WTC11 (cell line): ENCODE data around the gene CRACR2A. TPM values are rescaled to one million over a fixed set of nuclear protein-coding genes. Genes with fewer than 3 reads are reported as not detected.

ENCODE experiments used
- ATAC-seq: fragments of 200-7000 bp; cut with Tn5 transposase; 2 replicates; pipeline ENCODE4 v1.10.0; 2021; ENCODE audit warnings: mild to moderate bottlenecking, moderate library complexity
- CTCF ChIA-PET: fragments of 300-600 bp; sonication (Branson Sonifier 250); formaldehyde crosslinking; loops from one replicate; lab custom pipeline; 2021; ENCODE audit warnings: antibody characterized with exemption; lab: Charles Lee
- POLR2A ChIA-PET: fragments of 350-600 bp; sonication (Branson Sonifier 250); formaldehyde crosslinking; loops from one replicate; lab custom pipeline; 2021; ENCODE audit warnings: antibody characterized with exemption; lab: Charles Lee
- DNase-seq: peaks from one replicate; pipeline ENCODE4 v3.0.0; 2021; ENCODE audit warnings: low spot score
- H3K27ac Mint-ChIP-seq: 2 replicates; pipeline ENCODE4 v1.8.0; 2021; ENCODE audit warnings: mixed read lengths
- H3K27me3 Mint-ChIP-seq: 2 replicates; pipeline ENCODE4 v1.8.0; 2021; ENCODE audit warnings: low read depth, mild to moderate bottlenecking, moderate library complexity, mixed read lengths
- H3K36me3 Mint-ChIP-seq: 2 replicates; pipeline ENCODE4 v1.8.0; 2021; ENCODE audit warnings: mixed read lengths
- H3K4me1 Mint-ChIP-seq: 2 replicates; pipeline ENCODE4 v1.8.0; 2022; ENCODE audit warnings: mixed read lengths
- H3K4me3 Mint-ChIP-seq: 2 replicates; pipeline ENCODE4 v1.8.0; 2021; ENCODE audit warnings: mild to moderate bottlenecking, moderate library complexity, mixed read lengths
- H3K9me3 Mint-ChIP-seq: 2 replicates; pipeline ENCODE4 v1.8.0; 2021; ENCODE audit warnings: mixed read lengths
- CBFB ChIP-seq: sonication (generic); formaldehyde crosslinking; IDR thresholded peaks from 2 replicates; pipeline ENCODE4 v1.8.1; 2022; ENCODE audit warnings: mild to moderate bottlenecking, low read depth, missing genetic modification reagents
- CREB1 ChIP-seq: sonication (generic); formaldehyde crosslinking; IDR thresholded peaks from 2 replicates; pipeline ENCODE4 v1.8.0; 2023; ENCODE audit warnings: mild to moderate bottlenecking, missing genetic modification reagents
- EMX1 ChIP-seq: fragments of 250-450 bp; sonication (Bioruptor Pico); IDR thresholded peaks from 2 replicates; pipeline ENCODE4 v1.8.0; 2021; ENCODE audit warnings: mild to moderate bottlenecking
- GRHL2 ChIP-seq: fragments of 250-450 bp; sonication (Bioruptor Pico); IDR thresholded peaks from 2 replicates; pipeline ENCODE4 v1.8.0; 2022; ENCODE audit warnings: mild to moderate bottlenecking, moderate library complexity; ENCODE audit not compliant: insufficient replicate concordance, severe bottlenecking
- HMGA2 ChIP-seq: fragments of 250-450 bp; sonication (Bioruptor Pico); IDR thresholded peaks from 2 replicates; pipeline ENCODE4 v1.4.0; 2021; ENCODE audit warnings: mild to moderate bottlenecking, moderate library complexity
- JUN ChIP-seq: sonication (generic); formaldehyde crosslinking; IDR thresholded peaks from 2 replicates; pipeline ENCODE4 v1.8.0; 2023; ENCODE audit warnings: mild to moderate bottlenecking, missing genetic modification reagents
- NR2C2 ChIP-seq: sonication (generic); formaldehyde crosslinking; IDR thresholded peaks from 2 replicates; pipeline ENCODE4 v1.8.0; 2022; ENCODE audit warnings: mild to moderate bottlenecking, missing genetic modification reagents
- OVOL2 ChIP-seq: fragments of 250-450 bp; sonication (Bioruptor Pico); IDR thresholded peaks from 2 replicates; pipeline ENCODE4 v1.9.0; 2021; ENCODE audit warnings: mild to moderate bottlenecking, borderline replicate concordance
- SP1 ChIP-seq: sonication (generic); formaldehyde crosslinking; conservative IDR thresholded peaks from 2 replicates; pipeline ENCODE4 v1.8.1; 2022; ENCODE audit warnings: missing genetic modification reagents
- TCF7 ChIP-seq: sonication (generic); formaldehyde crosslinking; IDR thresholded peaks from 2 replicates; pipeline ENCODE4 v1.8.0; 2022; ENCODE audit warnings: mild to moderate bottlenecking, low read depth, missing genetic modification reagents, moderate library complexity
- ZBTB21 ChIP-seq: sonication (generic); formaldehyde crosslinking; IDR thresholded peaks from 2 replicates; pipeline ENCODE4 v1.8.1; 2023; ENCODE audit warnings: mild to moderate bottlenecking, missing genetic modification reagents, borderline replicate concordance
- ZNF263 ChIP-seq: sonication (generic); formaldehyde crosslinking; IDR thresholded peaks from 2 replicates; pipeline ENCODE4 v1.8.1; 2022; ENCODE audit warnings: low read depth, mild to moderate bottlenecking, moderate library complexity, missing genetic modification reagents
- ZNF423 ChIP-seq: fragments of 250-450 bp; sonication (Bioruptor Pico); IDR thresholded peaks from 2 replicates; pipeline ENCODE4 v2.1.2; 2022; ENCODE audit warnings: mild to moderate bottlenecking, moderate library complexity
- total RNA-seq: library from RNA; stranded (reverse); gene quantifications from 3 replicates; pipeline ENCODE4 v1.2.3, GENCODE V29; 2021
- TF ChIP-seq, protein P1 (sequence below): fragments of 250-450 bp; sonication (Bioruptor Pico); IDR thresholded peaks from 2 replicates; pipeline ENCODE4 v1.9.0; 2021; ENCODE audit warnings: mild to moderate bottlenecking
- TF ChIP-seq, protein P2 (sequence below): fragments of 250-450 bp; sonication (Bioruptor Pico); IDR thresholded peaks from 2 replicates; pipeline ENCODE4 v2.1.2; 2022; ENCODE audit warnings: mild to moderate bottlenecking, moderate library complexity
- TF ChIP-seq, protein P3 (sequence below): sonication (generic); formaldehyde crosslinking; IDR thresholded peaks from 2 replicates; pipeline ENCODE4 v1.8.0; 2022; ENCODE audit warnings: mild to moderate bottlenecking, missing genetic modification reagents
- TF ChIP-seq, protein P4 (sequence below): fragments of 250-450 bp; sonication (Bioruptor Pico); IDR thresholded peaks from 2 replicates; pipeline ENCODE4 v1.9.0; 2021; ENCODE audit warnings: moderate library complexity, mild to moderate bottlenecking, inconsistent platforms, borderline replicate concordance
- TF ChIP-seq, protein P5 (sequence below): sonication (generic); formaldehyde crosslinking; conservative IDR thresholded peaks from 2 replicates; pipeline ENCODE4 v1.8.1; 2023; ENCODE audit warnings: mild to moderate bottlenecking, low read depth, missing genetic modification reagents, moderate library complexity
- TF ChIP-seq, protein P6 (sequence below): sonication (generic); formaldehyde crosslinking; IDR thresholded peaks from 2 replicates; pipeline ENCODE4 v1.8.0; 2022; ENCODE audit warnings: mild to moderate bottlenecking, missing genetic modification reagents
- TF ChIP-seq, protein P7 (sequence below): sonication (generic); formaldehyde crosslinking; IDR thresholded peaks from 2 replicates; pipeline ENCODE4 v1.8.0; 2022; ENCODE audit warnings: mild to moderate bottlenecking, missing genetic modification reagents
- TF ChIP-seq, protein P8 (sequence below): fragments of 200-600 bp; IDR thresholded peaks from 2 replicates; pipeline ENCODE4 v1.8.0; 2022; ENCODE audit warnings: antibody characterized with exemption

Gene CRACR2A
- total RNA-seq, 1 experiment from 2014 or later: 2.6 TPM

DNA sequence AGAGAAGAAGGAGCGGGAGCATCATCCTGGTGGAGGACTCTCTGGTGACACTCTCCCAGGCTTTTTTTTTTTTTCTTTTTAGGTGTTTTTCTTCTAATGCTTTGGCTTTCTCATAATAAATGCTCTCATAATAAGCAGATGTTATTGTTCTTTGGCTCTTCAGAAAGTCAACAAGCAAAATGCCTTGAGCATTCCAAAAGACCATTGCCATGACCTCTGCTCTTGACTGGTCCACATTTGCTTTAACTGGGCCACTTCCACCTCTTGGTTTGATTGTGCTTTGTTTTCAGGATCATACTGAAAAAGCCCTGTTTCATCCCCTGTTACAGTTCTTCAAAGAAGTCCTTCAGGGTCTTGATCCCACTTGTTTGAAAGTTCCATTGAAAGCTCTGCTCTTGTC lies 36.9 kb downstream of the CRACR2A start (continued):
- TF ChIP-seq, protein P1, sequence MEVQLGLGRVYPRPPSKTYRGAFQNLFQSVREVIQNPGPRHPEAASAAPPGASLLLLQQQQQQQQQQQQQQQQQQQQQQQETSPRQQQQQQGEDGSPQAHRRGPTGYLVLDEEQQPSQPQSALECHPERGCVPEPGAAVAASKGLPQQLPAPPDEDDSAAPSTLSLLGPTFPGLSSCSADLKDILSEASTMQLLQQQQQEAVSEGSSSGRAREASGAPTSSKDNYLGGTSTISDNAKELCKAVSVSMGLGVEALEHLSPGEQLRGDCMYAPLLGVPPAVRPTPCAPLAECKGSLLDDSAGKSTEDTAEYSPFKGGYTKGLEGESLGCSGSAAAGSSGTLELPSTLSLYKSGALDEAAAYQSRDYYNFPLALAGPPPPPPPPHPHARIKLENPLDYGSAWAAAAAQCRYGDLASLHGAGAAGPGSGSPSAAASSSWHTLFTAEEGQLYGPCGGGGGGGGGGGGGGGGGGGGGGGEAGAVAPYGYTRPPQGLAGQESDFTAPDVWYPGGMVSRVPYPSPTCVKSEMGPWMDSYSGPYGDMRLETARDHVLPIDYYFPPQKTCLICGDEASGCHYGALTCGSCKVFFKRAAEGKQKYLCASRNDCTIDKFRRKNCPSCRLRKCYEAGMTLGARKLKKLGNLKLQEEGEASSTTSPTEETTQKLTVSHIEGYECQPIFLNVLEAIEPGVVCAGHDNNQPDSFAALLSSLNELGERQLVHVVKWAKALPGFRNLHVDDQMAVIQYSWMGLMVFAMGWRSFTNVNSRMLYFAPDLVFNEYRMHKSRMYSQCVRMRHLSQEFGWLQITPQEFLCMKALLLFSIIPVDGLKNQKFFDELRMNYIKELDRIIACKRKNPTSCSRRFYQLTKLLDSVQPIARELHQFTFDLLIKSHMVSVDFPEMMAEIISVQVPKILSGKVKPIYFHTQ (CRISPR knock-in tag): no peak
- TF ChIP-seq, protein P2, sequence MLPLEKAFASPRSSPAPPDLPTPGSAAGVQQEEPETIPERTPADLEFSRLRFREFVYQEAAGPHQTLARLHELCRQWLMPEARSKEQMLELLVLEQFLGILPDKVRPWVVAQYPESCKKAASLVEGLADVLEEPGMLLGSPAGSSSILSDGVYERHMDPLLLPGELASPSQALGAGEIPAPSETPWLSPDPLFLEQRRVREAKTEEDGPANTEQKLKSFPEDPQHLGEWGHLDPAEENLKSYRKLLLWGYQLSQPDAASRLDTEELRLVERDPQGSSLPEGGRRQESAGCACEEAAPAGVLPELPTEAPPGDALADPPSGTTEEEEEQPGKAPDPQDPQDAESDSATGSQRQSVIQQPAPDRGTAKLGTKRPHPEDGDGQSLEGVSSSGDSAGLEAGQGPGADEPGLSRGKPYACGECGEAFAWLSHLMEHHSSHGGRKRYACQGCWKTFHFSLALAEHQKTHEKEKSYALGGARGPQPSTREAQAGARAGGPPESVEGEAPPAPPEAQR: no peak
- TF ChIP-seq GRHL2 (CRISPR knock-in tag) (no peak), OVOL2 (CRISPR knock-in tag) (no peak), SP1 (CRISPR knock-in tag) (no peak), TCF7 (CRISPR knock-in tag) (no peak), NR2C2 (CRISPR knock-in tag) (no peak), ZNF423 (CRISPR knock-in tag) (no peak), CREB1 (no peak)
- TF ChIP-seq, protein P3, sequence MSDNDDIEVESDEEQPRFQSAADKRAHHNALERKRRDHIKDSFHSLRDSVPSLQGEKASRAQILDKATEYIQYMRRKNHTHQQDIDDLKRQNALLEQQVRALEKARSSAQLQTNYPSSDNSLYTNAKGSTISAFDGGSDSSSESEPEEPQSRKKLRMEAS (CRISPR knock-in tag): no peak
- TF ChIP-seq, protein P4, sequence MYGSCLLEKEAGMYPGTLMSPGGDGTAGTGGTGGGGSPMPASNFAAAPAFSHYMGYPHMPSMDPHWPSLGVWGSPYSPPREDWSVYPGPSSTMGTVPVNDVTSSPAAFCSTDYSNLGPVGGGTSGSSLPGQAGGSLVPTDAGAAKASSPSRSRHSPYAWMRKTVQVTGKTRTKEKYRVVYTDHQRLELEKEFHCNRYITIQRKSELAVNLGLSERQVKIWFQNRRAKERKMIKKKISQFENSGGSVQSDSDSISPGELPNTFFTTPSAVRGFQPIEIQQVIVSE: no peak

DNA sequence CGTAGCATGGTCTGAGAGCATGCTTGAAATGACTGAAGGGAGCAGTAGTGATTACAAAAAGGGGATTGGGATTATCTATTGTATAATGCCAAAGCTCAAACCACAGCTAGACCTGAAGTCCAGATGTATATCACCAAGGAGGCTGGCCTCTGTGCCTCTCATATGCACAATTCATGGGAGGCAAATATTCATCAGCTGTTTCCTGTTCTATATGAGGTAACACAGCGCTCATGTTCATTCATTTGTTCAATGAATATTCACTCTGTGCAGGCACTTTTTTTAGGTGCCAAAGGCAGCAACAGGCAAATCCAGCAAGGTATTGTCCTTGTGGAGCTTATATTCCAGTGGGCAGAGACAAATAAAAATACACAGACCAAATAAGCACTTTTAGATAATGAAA lies 39.0 kb downstream of the CRACR2A start:
- H3K4me3 Mint-ChIP-seq: no peak overlapping the region
- POLR2A ChIA-PET: no interaction called here
- ATAC-seq: no peak
- TF ChIP-seq ZNF263 (CRISPR knock-in tag): no peak
- TF ChIP-seq, protein P5, sequence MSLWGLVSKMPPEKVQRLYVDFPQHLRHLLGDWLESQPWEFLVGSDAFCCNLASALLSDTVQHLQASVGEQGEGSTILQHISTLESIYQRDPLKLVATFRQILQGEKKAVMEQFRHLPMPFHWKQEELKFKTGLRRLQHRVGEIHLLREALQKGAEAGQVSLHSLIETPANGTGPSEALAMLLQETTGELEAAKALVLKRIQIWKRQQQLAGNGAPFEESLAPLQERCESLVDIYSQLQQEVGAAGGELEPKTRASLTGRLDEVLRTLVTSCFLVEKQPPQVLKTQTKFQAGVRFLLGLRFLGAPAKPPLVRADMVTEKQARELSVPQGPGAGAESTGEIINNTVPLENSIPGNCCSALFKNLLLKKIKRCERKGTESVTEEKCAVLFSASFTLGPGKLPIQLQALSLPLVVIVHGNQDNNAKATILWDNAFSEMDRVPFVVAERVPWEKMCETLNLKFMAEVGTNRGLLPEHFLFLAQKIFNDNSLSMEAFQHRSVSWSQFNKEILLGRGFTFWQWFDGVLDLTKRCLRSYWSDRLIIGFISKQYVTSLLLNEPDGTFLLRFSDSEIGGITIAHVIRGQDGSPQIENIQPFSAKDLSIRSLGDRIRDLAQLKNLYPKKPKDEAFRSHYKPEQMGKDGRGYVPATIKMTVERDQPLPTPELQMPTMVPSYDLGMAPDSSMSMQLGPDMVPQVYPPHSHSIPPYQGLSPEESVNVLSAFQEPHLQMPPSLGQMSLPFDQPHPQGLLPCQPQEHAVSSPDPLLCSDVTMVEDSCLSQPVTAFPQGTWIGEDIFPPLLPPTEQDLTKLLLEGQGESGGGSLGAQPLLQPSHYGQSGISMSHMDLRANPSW (CRISPR knock-in tag): no peak
- TF ChIP-seq HMGA2 (CRISPR knock-in tag): no peak
- no peak for TF ChIP-seq CBFB (CRISPR knock-in tag)
- no peak for TF ChIP-seq EMX1 (CRISPR knock-in tag)
- TF ChIP-seq, protein P6, sequence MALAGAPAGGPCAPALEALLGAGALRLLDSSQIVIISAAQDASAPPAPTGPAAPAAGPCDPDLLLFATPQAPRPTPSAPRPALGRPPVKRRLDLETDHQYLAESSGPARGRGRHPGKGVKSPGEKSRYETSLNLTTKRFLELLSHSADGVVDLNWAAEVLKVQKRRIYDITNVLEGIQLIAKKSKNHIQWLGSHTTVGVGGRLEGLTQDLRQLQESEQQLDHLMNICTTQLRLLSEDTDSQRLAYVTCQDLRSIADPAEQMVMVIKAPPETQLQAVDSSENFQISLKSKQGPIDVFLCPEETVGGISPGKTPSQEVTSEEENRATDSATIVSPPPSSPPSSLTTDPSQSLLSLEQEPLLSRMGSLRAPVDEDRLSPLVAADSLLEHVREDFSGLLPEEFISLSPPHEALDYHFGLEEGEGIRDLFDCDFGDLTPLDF (CRISPR knock-in tag): no peak
- TF ChIP-seq, protein P7, sequence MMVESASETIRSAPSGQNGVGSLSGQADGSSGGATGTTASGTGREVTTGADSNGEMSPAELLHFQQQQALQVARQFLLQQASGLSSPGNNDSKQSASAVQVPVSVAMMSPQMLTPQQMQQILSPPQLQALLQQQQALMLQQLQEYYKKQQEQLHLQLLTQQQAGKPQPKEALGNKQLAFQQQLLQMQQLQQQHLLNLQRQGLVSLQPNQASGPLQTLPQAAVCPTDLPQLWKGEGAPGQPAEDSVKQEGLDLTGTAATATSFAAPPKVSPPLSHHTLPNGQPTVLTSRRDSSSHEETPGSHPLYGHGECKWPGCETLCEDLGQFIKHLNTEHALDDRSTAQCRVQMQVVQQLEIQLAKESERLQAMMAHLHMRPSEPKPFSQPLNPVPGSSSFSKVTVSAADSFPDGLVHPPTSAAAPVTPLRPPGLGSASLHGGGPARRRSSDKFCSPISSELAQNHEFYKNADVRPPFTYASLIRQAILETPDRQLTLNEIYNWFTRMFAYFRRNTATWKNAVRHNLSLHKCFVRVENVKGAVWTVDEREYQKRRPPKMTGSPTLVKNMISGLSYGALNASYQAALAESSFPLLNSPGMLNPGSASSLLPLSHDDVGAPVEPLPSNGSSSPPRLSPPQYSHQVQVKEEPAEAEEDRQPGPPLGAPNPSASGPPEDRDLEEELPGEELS (CRISPR knock-in tag): no peak
- TF ChIP-seq ZBTB21 (CRISPR knock-in tag): no peak
- no peak for TF ChIP-seq JUN
- TF ChIP-seq, protein P8, sequence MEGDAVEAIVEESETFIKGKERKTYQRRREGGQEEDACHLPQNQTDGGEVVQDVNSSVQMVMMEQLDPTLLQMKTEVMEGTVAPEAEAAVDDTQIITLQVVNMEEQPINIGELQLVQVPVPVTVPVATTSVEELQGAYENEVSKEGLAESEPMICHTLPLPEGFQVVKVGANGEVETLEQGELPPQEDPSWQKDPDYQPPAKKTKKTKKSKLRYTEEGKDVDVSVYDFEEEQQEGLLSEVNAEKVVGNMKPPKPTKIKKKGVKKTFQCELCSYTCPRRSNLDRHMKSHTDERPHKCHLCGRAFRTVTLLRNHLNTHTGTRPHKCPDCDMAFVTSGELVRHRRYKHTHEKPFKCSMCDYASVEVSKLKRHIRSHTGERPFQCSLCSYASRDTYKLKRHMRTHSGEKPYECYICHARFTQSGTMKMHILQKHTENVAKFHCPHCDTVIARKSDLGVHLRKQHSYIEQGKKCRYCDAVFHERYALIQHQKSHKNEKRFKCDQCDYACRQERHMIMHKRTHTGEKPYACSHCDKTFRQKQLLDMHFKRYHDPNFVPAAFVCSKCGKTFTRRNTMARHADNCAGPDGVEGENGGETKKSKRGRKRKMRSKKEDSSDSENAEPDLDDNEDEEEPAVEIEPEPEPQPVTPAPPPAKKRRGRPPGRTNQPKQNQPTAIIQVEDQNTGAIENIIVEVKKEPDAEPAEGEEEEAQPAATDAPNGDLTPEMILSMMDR: no peak
- no peak for TF ChIP-seq NR2C2 (CRISPR knock-in tag)
- no peak for DNase-seq
- H3K36me3 Mint-ChIP-seq: no peaks in the 10 kb centered on the region
- CTCF ChIA-PET: interaction anchor here (1.0 to 1.2 kb wide), 2 partner anchors 36 to 414 kb away, joined by 3 to 6 read pairs; no protein-coding TSS in a partner anchor
- H3K27ac Mint-ChIP-seq: no peak overlapping the region
- H3K27me3 Mint-ChIP-seq: no peaks in the 10 kb centered on the region; the same call in 1 of the 2 replicates
- H3K4me1 Mint-ChIP-seq: peaks cover 18% of the 10 kb centered on the region
- H3K9me3 Mint-ChIP-seq: no peaks in the 10 kb centered on the region
